Parathyroid adenoma (tissue), 2 donors: ENCODE data around the gene SUPT4H1.

Experiments used
- H2AFZ ChIP-seq: fragments of 300-600 bp; sonication (generic); one replicate; pipeline ENCODE4 v1.7.0; 2017; ENCODE audit warnings: antibody characterized with exemption, mild to moderate bottlenecking
- H3K27ac ChIP-seq: fragments of 300-600 bp; sonication (generic); one replicate; pipeline ENCODE4 v1.7.0; 2017
- H3K27me3 ChIP-seq: fragments of 300-600 bp; sonication (generic); one replicate; pipeline ENCODE4 v1.7.0; 2017; ENCODE audit warnings: low read length; ENCODE audit not compliant: control insufficient read depth, insufficient read depth
- H3K36me3 ChIP-seq: fragments of 300-600 bp; sonication (generic); one replicate; pipeline ENCODE4 v1.7.0; 2017; ENCODE audit warnings: low read length; ENCODE audit not compliant: control insufficient read depth, insufficient read depth
- H3K4me1 ChIP-seq: fragments of 300-600 bp; sonication (generic); one replicate; pipeline ENCODE4 v1.7.0; 2017; ENCODE audit warnings: control low read depth
- H3K4me2 ChIP-seq: fragments of 300-600 bp; sonication (generic); one replicate; pipeline ENCODE4 v1.7.0; 2017; ENCODE audit warnings: low read length
- H3K4me3 ChIP-seq: fragments of 300-600 bp; sonication (generic); one replicate; pipeline ENCODE4 v1.7.0; 2017; ENCODE audit warnings: low read depth, low read length
- H3K79me2 ChIP-seq: fragments of 300-600 bp; sonication (generic); one replicate; pipeline ENCODE4 v1.7.0; 2017; ENCODE audit warnings: control low read depth
- H3K9ac ChIP-seq: fragments of 300-600 bp; sonication (generic); one replicate; pipeline ENCODE4 v1.7.0; 2017; ENCODE audit warnings: mild to moderate bottlenecking
- H3K9me3 ChIP-seq: fragments of 300-600 bp; sonication (generic); one replicate; pipeline ENCODE4 v1.7.0; 2017; ENCODE audit warnings: low read length; ENCODE audit not compliant: control insufficient read depth
- TF ChIP-seq, protein P1 (sequence below): fragments of 300-600 bp; sonication (generic); IDR thresholded peaks from one replicate; pipeline ENCODE4 v1.7.0; 2017; ENCODE audit warnings: antibody characterized with exemption, mild to moderate bottlenecking
- donor health status: primary hyperparathyroidism.

The SUPT4H1 gene

DNA sequence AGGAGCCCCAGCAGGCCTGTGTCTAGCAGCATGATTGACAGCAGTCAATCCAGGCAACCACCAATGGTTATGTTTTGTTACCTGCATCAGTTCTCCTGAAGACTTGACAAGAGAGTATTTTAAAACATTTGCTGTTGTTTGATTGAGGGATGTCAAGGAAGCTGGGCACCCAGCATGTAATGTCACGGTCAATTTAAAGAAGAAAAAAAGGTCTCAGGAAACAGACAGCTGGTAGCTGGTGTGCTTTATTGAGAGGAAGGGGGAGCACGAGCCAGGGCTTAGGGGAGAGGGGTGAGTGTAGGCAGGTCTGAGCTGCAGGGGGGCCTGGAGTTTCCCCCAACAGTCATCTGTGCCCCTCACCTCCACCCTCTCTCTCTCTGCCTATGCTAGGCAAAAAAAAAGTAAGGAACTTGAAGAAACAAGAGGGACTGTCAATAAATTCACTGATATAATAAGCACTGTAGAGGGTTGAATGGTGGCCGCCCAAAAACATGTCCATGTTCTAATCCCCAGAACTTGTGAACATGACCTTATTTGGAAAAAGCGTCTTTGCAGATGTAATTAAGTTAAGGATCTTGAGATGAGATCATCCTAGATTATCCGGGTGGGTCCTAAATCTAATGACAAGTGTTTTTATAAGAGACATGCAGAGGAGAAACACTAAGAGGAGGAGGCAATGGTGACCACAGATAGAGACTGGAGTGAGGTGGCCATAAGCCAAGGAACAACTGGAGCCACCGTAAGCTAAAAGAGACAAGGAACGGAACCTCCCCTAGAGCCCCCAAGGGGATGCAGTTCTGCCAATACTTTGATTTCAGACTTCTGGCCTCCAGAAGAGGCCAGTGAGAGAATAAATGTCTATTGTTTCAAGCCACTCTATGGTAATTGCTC lies 37.9 kb downstream of the SUPT4H1 start:
- H3K4me3 ChIP-seq, result no peak overlapping the region
- H3K27ac ChIP-seq, result no peak overlapping the region
- no peak overlapping the region for H3K9ac ChIP-seq
- H2AFZ ChIP-seq, result no peak overlapping the region
- TF ChIP-seq, protein P1, sequence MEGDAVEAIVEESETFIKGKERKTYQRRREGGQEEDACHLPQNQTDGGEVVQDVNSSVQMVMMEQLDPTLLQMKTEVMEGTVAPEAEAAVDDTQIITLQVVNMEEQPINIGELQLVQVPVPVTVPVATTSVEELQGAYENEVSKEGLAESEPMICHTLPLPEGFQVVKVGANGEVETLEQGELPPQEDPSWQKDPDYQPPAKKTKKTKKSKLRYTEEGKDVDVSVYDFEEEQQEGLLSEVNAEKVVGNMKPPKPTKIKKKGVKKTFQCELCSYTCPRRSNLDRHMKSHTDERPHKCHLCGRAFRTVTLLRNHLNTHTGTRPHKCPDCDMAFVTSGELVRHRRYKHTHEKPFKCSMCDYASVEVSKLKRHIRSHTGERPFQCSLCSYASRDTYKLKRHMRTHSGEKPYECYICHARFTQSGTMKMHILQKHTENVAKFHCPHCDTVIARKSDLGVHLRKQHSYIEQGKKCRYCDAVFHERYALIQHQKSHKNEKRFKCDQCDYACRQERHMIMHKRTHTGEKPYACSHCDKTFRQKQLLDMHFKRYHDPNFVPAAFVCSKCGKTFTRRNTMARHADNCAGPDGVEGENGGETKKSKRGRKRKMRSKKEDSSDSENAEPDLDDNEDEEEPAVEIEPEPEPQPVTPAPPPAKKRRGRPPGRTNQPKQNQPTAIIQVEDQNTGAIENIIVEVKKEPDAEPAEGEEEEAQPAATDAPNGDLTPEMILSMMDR, result no peak
- no peaks in the 10 kb centered on the region for H3K4me1 ChIP-seq
- H3K36me3 ChIP-seq, result no peaks in the 10 kb centered on the region
- H3K27me3 ChIP-seq, result no peaks in the 10 kb centered on the region
- H3K9me3 ChIP-seq, result no peaks in the 10 kb centered on the region
- no peaks in the 10 kb centered on the region for H3K79me2 ChIP-seq
- H3K4me2 ChIP-seq, result no peak overlapping the region

DNA sequence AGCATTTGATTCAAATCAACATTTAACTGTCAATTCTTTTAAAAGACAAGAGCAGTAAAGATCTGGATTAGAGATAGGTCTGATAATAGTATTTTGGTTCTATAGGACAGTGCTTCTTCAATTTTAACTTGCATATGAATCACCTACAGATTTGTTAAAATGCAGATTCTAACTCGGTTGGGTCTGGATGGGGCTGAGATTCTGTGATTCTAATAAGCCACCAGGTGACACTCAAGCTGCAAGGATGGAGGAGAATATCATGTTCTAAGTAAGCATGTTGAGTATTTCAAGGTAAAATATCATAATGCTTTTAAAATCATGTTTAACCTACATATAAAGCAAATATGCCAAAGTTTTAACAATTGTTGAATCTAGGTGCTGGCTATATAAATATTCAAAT lies 39.2 kb downstream of the SUPT4H1 start:
- no peaks in the 10 kb centered on the region for H3K9me3 ChIP-seq
- no peak overlapping the region for H3K27ac ChIP-seq
- H3K36me3 ChIP-seq, result no peaks in the 10 kb centered on the region
- H3K27me3 ChIP-seq, result no peaks in the 10 kb centered on the region
- H3K9ac ChIP-seq, result no peak overlapping the region
- H3K4me2 ChIP-seq, result no peak overlapping the region
- no peaks in the 10 kb centered on the region for H3K4me1 ChIP-seq
- TF ChIP-seq, protein P1, result no peak
- H2AFZ ChIP-seq, result no peak overlapping the region
- no peaks in the 10 kb centered on the region for H3K79me2 ChIP-seq
- no peak overlapping the region for H3K4me3 ChIP-seq

- no peak overlapping the region for H2AFZ ChIP-seq
- no peak overlapping the region for H3K4me3 ChIP-seq
- no peaks in the 10 kb centered on the region for H3K9me3 ChIP-seq
- H3K27me3 ChIP-seq, result no peaks in the 10 kb centered on the region
- H3K27ac ChIP-seq, result no peak overlapping the region
- no peaks in the 10 kb centered on the region for H3K36me3 ChIP-seq
- no peak overlapping the region for H3K9ac ChIP-seq
- H3K4me1 ChIP-seq, result no peaks in the 10 kb centered on the region
- no peaks in the 10 kb centered on the region for H3K79me2 ChIP-seq
- H3K4me2 ChIP-seq, result no peak overlapping the region
- TF ChIP-seq, protein P1, result no peak
Observed at GRCh38 chr17:58312021-58312630, 39.9 kb downstream of the SUPT4H1 start.

DNA sequence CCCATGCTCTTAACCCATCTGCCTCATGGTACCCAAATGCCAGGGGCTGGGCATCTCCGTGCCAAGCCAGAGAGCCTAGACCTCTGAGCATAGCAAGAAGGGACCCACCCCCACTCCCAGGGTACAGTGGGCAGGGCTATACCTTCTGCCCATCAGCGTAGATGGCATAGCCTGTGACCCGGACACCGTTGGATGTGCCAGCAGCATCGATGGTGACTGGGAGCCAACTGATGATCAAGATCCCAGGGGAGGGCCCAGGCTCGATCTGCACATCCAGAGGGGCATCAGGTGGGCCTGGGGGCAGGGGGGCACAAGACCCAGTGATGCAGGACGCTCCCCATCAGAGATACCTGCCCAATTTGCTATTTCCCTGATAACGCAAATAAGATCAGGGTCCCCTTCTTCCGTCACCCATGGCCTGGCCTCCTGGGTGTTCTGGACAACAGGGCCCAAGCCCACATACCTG lies 40.5 kb downstream of the SUPT4H1 start:
- Histone ChIP-seq H2AFZ (no peak overlapping the region), H3K4me2 (no peak overlapping the region), H3K27ac (no peak overlapping the region), H3K9ac (no peak overlapping the region), H3K4me1 (no peaks in the 10 kb centered on the region), H3K79me2 (no peaks in the 10 kb centered on the region), H3K36me3 (no peaks in the 10 kb centered on the region), H3K4me3 (no peak overlapping the region), H3K9me3 (no peaks in the 10 kb centered on the region), H3K27me3 (no peaks in the 10 kb centered on the region)
- TF ChIP-seq, protein P1, result no peak
